HG03439 (cell line): ENCODE results near the gene EIF1B.

Source experiments
- ATAC-seq: cut with Tn5 transposase; IDR thresholded peaks from one replicate; pipeline ENCODE4 v1.9.1; 2021; ENCODE audit warnings: mild to moderate bottlenecking, moderate library complexity; ENCODE audit not compliant: unreplicated experiment

The EIF1B gene

DNA sequence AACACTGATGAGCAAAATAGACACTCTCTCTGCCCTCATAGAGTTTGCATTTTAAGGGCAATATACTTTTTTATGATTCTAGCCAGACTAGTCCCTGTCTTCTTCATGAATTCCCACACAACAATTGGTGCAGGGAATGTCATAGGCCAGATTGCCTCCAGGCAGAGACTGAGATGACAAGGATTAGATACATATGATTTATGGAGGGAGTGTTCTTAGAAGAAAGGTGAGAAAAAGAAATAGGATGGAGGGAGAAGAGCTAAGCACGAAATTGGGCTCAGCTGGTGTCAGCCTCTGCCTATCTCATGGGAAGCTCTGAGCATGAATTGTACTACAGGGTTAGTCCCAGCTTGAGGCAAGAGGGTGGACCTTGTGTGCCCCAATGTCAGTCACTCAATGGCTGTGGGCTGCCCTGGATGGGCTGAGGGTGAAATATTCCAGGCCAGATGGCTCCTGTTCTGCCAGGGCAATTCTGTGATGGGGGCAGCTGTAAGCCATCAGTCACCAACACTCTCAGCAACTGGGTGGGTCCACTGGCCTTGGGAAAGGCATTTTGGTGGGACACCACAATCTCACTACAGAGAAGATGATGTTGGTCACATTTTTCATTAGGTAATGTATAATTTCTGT is 31.1 kb downstream of the EIF1B start:
- ATAC-seq, result no peak

DNA sequence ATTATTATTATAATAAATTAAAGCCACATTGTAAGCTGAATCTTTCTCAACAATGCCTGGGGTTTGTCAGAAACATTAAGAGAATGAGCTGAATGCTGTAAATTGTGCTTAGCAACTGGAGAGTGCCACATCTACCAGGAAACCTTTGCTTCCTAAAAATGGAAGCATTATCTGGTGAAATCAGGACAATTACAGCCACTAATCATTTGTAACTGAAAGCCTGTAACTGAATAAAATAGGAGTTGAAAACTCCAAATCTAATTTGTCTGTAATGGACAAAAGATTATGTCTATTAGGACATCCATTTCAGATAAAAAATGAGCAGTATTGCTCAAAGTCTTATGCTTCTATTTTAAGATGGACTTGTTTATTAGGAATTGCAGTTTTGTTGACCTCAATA is 32.2 kb downstream of the EIF1B start:
- ATAC-seq, result no peak

DNA sequence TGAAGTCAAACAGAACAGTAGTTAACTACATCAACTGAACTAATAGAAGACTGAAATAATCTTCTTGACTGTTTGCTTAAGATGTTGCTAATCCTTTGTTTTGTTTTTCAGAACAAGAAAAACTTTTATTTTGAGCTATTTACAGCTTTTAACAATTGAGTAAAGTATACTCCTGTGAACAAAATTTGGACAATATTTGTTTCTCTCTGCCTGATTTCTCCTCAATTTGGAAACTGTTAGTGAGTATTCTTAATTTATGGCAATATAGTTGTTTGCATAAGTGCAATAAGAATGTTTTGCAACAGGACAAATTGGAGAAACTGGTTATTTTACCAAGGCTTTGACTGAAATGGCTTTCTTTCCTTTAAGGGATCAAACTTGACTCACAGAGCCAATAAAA is 41.0 kb downstream of the EIF1B start:
- no peak for ATAC-seq

- no peak for ATAC-seq
Observed at GRCh38 chr3:40355410-40355809, 45.9 kb downstream of the EIF1B start.

GRCh38 chr3:40358454-40358853 is 48.9 kb downstream of the EIF1B start:
- no peak for ATAC-seq
